GM19372 (cell line): Measurements from ENCODE around the gene SMPD1.

ENCODE experiments used
- ATAC-seq: cut with Tn5 transposase; IDR thresholded peaks from one replicate; pipeline ENCODE4 v1.9.1; 2021; ENCODE audit warnings: mild to moderate bottlenecking, low read depth, moderate library complexity; ENCODE audit not compliant: unreplicated experiment

The SMPD1 gene

DNA sequence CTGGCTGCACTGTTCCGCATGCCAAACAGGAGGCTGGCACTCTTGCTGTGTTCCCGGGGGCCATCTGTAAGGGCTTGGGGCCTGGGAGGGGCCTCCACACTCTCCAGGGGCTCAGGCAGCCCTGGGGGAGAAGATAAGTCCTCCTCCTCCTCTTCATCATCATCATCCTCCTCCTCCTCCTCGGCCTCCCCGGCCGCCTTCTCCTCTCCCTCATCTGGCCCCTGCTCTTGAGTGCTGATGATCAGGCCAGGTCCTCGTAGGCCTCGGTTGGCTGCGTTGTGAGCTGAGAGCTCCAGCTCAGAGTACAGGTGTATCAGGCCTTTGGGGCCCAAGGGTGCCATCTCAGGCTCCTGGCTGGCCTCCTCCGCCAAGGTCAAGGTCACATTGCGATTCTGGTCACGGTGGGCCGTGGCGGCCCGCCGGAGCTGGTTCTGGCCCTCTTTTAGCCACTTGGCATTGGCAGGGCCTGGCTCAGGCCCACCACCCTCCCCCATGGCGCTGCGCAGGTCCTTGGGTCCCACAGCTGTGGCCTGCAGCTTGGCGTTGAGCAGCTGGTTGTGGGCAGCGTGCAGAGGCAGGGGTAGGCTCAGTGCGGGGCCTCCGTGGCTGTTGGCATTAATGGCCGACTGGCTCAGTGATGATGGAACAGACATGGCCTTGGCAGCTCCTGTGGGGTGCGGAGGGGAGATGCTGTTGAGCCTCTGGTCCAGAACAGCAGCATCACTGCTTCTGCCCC lies 20.6 kb downstream of the SMPD1 start:
- no peak for ATAC-seq

DNA sequence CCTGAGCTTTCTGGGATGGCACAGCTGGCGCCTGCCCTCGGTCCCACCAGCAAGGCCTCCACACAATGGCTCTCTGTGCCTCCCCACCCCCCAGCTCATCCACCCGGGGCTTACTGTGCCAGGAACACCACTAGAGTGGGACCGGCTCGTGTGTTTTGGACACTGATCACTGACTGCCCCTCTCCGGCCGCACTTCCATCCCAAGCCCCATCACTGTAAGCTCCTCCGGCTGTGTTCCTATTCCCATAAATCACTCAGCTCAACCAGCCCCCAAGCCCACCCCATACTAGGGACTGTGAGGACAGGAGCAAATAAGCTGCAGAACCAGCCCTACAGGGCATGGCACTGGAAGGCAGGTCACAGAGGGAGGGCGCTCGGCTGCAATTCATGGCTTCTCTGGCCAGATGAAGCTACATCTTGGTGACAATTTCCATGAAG lies 21.3 kb downstream of the SMPD1 start:
- ATAC-seq, result no peak

DNA sequence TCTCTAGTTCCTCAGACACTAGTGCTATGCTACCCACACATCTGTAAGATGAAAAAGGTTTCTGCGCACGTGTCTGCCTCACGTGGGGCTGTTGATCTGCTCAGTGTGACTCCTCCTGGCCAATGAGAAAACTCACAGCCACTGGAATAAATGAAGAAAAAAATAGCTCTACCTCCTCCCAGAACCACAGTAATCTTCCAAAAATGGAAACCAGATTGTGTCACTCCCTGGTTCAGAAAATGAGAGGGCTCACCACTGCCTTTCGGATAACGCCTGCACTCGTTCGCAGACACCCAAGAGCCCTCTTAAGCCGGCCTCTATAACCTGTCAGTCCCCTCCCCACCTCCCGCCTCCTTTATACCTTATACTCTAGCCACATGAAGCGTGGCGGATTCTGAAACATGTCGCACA lies 23.5 kb downstream of the SMPD1 start:
- no peak for ATAC-seq

DNA sequence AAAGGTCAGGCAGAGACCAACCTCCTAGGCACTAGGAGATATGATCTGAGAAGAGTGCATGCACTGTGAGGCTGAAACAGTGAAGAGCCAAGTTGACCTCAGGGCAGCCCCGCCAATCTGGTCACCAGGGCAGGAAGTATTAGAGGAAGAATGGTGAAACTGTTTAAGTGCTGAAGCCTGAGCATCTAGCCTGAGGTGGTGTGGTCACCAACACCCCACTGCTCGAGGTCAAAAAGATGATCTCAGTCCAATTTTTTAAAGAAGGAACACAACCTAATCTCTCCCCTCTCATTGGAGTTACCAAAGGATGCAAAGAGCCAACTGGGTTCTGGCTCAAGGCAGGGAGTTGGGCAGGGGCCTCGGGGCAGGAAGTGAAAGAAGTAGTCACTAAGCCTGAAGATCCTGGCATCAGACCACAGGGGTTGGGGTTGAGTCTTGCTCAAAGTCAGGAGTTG lies 24.6 kb downstream of the SMPD1 start:
- ATAC-seq, result no peak

DNA sequence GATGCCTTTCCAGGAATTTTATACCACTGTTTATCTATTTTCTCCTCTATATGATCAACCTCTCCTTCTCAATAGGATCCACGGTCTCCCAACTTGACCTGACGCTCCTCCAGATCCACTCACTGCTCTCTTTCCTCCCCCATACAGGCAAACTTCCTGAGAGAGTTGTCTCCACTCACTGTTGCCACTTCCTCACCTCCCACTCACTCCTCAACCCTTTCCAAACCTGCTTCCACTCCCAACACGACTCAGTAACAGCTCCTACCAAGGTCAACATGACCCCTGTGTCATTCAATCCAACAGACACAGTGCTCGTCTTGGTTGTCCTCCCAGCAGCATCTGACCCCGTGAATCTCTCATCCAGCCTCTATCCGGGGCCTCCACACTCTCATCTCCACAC lies 25.5 kb downstream of the SMPD1 start:
- ATAC-seq, result no peak

DNA sequence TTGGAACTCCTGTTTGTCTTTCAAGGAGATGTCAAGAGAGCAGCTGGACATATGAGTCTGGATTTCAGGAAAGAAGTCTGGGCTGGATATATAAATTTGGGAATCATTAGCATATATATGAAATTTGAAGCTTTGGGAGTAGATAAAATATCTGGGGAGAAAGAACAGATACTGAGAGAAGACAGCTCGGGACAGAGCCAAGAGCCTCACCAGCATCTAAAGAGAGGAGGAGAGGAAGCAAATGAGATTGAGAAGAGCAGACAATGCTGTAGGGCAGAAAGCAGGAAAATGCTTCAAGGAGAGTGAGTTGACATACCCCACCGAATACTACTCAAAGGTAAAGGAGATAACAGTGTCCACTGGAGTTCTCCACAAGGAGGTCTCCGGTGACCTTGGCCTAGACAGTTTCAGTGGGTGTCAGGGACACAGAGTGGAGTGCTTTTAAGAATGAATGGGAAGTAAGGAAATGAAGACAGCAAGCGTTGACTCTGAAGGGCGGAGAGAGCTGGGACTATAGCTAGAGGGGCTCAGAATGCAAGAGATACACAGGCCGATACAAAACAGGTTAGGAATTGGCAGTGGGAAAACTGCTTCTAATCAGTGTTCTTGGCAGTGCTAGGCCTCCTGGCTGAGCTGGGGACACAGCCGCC lies 27.8 kb downstream of the SMPD1 start:
- ATAC-seq, result no peak

DNA sequence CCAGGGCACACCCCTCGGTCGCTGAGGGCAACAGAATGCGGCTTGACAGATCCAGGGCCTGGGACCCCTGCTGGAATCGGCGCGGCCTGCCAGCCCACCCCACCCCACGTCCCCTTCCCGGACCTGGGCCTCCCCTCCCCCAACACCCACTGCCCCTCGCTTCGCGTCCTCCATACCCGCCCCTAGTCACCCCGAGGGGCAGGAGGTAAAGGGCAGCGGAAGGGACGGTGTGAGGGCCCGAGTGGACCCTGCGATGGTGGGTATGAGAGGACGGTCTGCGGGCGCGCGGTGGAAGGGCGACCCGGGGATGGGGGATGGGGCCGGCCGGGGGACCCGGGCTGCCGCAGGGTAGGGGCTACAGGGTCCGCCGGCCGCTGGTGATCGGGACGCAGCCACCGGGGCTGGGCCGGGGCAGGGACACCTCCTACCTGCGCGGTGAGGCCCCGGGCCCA lies 28.3 kb downstream of the SMPD1 start:
- ATAC-seq, result no peak

DNA sequence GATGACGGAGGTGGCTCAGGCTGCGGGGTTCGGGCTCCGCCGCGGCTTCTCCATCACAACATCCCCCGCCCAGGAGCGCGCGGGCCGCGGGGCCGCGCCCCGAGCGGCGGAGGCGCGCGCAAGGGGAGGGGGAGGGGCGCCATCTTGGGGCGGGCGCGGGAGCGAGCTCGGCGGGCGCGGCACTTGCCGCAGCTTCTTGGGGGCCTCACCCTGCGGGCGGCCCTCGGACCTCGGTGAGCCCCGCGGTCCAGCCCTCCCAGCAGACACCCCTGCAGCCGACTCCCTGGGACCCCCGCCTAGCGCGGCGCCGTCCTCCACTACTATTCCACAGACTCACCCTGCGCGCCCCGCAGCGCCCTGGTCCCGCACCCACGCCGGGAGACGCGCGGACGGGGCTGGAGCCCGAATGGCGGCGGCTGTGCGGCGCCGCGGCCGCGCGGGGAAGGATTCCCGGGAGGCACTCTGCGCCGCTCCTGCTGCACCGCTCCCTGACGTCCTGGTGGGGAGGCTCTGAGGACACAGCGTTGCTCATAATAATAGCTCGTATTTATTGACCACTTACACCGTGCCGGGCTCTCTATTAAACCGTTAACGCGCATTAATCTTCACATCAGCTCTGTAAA lies 28.8 kb downstream of the SMPD1 start, which contains the start of gene APBB1:
Gene APBB1, minus strand, starts transcription at position 86 of the 623 bp plus-strand sequence. CDS start 7,747 bp downstream, outside the sequence.
- peak; percentile 66 for ATAC-seq

DNA sequence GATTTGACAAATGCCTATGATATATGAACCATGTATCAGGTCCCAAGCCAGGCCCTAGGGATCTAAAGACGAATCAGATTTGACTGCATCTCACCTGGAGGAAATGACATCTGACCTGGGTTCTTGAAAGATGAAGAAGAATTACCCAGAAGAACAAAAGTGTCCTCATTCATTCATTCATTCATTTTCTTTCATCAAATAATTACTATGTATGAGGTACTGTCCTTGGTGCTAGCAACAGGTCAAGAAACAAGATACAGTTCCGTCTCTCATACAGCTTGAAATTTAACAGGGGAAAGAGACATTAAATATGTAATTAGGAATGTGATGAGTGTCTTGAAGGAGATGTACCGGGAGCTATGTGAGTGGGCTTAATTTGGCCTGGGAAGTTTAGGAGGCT lies 30.4 kb downstream of the SMPD1 start:
- no peak for ATAC-seq

DNA sequence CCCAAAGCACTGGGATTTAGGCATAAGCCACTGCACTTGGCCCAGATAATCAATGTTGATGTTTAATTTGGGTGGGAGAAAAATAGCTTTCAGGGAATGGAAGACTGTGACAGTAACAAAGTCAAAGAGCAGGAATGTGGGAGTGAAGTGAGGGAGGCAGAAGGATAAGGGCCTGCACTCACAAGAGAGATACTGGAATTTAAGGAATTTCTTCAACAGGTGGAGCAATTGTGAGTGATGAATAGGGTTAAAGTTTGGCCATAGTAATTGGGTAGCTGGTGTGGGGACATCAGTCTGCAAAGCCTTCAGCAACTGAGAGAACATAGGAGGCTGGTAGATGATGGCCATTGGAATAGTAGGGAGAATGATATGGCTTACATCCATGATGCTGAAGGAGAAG lies 37.2 kb downstream of the SMPD1 start:
- no peak for ATAC-seq

DNA sequence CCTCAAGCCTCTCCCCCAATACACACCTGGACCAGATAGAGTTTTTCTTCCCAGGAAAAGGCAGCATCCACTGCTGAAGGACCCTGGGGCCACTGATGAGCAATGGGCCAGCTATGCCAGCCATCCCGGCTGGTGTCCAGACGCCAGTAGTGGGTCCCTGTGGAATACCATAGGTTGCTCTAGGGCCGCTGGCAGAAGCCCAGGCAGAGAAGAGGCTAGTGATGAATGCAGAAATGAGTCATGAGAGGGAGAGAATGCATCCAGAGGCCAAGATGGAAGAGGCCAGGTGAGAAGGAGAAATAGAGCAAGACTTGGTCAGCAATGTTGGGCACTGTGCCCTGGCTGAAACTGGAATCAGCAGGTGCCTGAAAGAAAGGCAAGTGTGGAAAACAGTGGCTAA lies 41.6 kb downstream of the SMPD1 start:
- ATAC-seq, result no peak

DNA sequence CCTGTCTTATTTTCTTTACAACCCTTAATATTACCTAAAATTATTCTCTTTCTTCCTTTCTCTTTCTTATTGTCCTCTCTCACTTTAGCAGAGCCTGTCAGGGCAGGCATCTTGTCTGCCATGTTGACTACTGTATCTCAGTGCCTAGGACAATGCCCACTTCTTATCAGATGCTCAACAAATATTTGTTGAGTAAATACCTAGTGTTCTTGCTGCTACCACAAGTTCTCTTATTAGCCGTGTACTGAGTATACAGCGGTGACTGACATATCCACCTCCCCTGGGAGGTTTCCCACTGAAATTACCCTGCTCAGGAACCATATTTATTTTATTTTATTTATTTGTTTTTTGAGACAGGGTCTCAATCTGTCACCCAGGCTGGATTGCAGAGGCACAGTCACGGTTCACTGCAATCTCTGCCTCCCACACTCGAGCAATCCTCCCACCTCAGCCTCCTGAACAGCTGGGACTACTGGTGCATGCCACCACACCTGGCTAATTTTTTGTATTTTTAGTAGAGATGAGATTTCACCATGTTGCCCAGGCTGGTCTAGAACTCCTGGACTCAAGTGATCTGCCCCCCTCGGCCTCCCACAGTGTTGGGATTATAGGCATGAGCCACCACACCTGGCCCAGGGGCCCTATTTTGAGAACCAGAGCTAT lies 43.9 kb downstream of the SMPD1 start:
- ATAC-seq, result no peak

DNA sequence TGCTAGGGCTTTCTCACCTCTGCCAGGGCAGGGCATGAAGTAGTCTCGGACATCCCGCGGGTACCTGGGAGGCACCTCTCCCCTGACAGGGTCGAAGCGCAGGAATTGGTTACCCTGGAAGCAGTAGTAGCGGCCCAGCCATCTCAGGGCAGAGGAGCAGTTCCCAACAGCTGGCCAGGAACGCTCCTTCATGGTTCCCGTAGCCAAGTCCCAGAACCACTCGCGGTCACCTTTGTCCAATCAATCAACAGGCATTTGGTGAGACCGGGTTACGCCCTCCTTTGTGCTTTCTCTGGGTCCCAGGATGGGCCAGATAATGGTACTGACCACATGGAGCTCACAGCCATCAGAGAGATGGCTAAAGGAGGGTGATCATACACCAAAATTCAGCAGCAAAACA lies 47.1 kb downstream of the SMPD1 start:
- ATAC-seq, result no peak

DNA sequence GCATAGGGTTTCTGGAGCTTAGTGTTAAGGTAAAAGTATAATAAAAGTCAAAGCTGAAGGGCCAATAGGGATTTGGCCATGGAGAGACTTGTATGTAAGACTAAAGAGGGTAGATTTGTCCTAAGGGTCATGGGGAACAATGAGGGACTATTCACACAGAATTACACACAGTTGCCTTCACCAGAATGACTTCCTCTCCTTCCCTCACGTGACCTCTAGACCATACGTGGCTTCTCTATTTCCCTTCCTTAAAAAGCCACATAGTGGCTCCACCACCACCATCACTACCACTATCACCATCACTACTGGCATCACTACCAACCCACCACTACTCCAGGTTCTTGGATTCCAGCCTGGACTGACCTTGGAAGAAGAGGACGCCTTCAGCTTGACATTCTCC lies 47.7 kb downstream of the SMPD1 start:
- ATAC-seq, result no peak

DNA sequence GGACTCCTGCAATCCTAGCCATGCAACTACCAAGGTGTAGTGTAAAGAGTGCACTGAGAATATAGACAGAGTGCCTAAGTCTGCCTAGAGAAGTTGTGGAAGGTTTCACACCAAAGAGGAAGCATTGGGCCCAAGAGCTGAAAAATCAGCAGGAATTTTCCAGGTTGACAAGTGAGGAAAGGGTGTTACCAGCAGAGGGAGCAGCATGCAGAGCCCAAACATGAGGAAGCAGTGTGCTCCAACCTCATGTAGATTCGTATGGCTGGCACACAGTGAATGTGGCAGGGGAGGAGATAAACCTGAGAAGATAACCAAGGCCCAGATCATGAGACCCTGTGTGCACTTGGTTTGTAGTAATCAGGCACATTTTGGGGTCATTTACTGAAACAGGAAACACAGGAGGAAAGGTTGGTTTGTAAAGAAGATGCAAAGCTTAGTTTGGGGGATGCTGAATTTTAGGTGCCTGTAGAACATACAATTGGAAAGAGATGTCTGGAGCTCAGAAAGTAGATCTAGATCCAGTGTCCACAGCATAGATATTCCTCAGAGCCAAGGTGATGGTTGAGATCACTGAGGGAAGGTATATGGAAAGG lies 48.8 kb downstream of the SMPD1 start:
- ATAC-seq, result no peak

DNA sequence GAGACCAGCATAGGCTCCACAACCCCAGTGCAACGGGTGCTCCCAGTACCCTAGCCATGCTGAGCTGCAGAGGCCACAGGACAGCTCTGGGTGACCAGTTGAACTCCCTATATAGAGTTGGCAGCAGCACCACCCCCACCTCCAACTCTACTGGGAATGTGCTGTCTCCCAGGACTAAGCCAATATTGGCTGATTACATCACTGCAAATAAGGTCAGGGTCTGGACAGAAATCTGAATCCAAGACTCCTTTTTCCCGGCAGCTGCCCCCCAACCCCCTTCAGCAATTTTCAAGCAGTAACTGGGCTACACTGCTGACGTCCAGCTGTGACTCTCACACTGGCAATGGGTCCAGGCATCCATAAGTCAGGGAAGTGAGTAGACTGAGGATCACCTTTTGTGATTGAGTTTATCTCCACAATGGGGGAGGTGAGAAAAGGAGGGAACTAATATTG lies 50.7 kb downstream of the SMPD1 start, which contains the start of gene HPX:
Gene HPX, minus strand, starts transcription at position 82 of the 453 bp plus-strand sequence. Its CDS starts 24 bp downstream, at position 58.
- ATAC-seq, result no peak

DNA sequence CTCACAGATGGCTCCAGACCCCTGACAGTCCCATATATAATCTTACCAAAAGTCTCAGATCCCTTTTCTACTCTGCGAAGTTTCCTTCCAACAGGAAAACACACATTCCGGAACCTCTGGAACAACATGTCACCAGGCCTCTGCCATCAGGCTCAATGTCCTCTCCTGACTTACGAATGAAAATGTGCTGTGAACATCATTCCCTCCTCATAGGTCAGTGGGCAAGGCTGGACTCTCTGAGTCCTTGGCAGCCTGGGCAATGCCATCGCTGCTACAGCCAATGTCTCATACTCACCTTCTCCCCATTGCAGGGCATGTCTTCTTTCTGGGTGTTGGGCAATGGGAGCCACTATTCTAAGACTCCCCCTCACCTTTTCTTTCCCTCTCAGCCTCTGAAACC lies 52.2 kb downstream of the SMPD1 start:
- ATAC-seq, result no peak

DNA sequence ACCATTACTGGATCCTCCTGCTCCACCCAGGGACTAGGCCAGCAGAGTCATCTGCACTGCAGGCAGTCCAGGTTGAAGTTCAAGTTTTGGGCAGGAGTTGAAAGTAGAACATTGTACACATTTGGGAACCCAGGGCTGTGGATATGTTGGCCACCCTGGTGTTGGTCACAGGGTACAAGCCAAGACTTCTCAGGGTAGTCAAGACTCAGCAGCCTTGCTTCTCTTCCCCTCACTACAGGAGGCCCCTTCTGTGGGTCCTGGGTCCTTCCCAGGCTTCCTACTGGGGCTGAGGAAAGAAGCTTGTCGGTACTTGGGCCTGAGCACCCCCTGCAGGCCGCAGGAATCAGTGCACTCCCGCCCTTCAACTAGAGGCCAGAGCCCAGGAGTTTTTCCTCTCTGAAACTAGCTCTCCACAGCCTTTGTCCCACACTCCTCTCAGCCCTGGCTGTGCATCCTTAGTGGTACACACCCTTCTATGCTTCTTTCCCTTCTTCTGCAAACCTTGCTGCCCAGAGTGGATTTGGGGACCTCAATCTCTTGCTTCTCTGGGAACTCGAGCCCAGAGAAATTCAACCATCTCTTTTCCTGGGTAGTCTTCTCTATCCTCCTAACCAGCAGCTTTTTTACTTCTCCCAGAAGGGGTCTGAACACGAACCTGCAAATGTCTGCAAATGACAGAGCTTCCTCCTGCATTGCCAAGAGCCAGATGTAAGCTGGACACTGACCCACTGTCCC lies 53.2 kb downstream of the SMPD1 start:
- peak; percentile 80 for ATAC-seq
